LNCaP clone FGC (cell line): ENCODE results near the gene XPR1.

Experiments
- DNase-seq: peaks from one replicate; pipeline ENCODE4 v3.0.0-alpha.2; 2011; ENCODE audit warnings: low read depth
- H3K4me3 ChIP-seq: 2 replicates; pipeline ENCODE4 v1.5.1; 2011; ENCODE audit warnings: mild to moderate bottlenecking, low read depth, low read length, control low read depth
- TF ChIP-seq, protein P1 (sequence below): IDR thresholded peaks from 2 replicates; pipeline ENCODE4 v1.5.1; 2012; ENCODE audit warnings: mild to moderate bottlenecking; ENCODE audit not compliant: control insufficient read depth, insufficient read depth; ENCODE audit errors: extremely low read depth

Gene XPR1

DNA sequence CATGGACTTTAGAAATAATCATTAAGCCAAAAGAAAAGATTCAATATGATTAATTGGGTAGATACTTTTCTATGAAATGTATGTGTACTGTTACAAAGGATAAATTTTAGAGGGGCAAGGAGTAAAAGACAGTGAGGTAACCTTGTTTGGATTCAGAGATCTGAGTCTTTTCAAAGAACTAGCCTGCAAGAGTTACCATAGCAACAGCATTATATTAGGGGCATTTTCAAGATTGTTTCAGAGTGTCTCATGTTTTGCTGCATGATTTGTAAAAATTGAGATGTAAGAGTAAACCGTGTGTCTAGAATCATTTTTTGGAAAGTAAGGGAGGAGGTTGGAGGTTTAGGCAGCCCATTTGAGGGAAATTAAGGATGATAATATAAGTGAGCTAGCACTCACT, 210.2 kb downstream of the XPR1 start:
- H3K4me3 ChIP-seq = no peak overlapping the region
- no peak for DNase-seq
- TF ChIP-seq, protein P1, sequence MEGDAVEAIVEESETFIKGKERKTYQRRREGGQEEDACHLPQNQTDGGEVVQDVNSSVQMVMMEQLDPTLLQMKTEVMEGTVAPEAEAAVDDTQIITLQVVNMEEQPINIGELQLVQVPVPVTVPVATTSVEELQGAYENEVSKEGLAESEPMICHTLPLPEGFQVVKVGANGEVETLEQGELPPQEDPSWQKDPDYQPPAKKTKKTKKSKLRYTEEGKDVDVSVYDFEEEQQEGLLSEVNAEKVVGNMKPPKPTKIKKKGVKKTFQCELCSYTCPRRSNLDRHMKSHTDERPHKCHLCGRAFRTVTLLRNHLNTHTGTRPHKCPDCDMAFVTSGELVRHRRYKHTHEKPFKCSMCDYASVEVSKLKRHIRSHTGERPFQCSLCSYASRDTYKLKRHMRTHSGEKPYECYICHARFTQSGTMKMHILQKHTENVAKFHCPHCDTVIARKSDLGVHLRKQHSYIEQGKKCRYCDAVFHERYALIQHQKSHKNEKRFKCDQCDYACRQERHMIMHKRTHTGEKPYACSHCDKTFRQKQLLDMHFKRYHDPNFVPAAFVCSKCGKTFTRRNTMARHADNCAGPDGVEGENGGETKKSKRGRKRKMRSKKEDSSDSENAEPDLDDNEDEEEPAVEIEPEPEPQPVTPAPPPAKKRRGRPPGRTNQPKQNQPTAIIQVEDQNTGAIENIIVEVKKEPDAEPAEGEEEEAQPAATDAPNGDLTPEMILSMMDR = no peak

DNA sequence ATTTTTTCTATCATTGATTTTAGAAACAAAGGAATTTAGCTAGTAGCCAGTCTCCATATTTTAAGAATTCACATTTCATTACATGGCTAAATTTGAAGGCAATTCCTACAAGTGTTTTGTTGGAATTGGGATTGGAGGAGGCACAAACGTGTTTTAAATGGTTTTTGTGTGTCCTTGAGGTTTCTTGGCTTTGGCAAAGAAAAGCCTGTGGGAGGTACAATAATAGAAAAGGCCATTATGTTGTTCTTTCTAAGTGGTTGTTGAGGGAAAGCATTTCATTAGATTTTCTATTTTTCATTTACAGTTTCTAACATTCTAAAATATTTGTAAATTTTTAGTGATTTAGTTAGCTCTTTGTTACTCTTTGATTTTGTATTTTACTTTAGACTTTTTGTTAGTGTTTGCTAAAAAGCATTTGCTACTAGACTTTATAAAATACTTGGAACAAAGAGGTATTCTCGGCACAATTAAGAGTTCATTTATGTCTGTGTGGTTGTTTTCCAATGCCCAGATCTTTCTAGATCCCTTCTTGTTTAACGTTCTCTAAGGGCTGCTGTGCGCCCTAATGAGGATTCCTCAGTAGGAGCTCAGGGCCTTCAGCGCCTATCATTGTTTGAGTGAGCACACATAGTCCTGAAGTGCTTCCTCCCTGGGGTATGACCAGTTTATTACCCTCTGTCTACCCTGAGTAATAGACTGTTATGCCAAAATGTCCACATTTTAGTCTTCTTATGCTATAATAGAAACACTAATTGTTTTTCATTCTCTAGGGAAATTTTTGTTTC, 210.9 kb downstream of the XPR1 start:
- TF ChIP-seq, protein P1 = no peak
- H3K4me3 ChIP-seq = no peak overlapping the region
- no peak for DNase-seq

DNA sequence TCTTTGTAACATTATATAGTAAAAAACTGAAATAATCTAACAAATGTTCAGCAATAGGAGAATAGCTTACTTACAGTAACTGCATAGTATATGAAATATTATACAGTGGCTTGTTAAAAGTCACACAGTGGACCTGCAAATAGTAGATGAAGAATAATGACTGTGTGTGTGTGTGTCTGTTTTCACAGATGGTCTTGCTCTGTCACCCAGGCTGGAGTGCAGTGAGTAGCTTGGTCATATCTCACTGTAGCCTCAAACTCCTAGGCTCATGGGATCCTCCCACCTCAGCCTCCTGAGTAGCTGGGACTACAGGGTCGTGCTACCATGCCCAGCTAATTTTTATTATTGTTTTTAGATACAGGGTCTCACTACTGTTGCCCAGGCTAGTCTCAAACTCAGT, 213.5 kb downstream of the XPR1 start:
- DNase-seq = no peak
- TF ChIP-seq, protein P1 = no peak
- no peak overlapping the region for H3K4me3 ChIP-seq

DNA sequence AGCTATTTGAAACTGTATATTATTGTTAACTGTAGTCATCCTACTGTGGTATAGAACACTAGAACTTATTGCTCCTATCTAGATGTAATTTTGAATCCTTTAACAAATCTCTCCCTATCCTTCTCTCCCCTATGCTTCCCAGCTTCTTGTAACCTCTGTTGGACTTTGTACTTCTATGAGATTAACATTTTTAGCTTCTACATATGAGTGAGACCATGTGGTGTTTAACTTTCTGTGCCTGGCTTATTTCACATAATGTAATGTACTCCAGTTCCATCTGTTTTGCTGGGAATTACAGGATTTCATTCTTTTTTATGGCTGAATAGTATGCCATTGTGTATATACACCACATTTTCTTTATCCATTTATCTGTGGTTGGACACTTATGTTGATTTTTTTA, 216.4 kb downstream of the XPR1 start:
- TF ChIP-seq, protein P1 = no peak
- no peak for DNase-seq
- no peak overlapping the region for H3K4me3 ChIP-seq

DNA sequence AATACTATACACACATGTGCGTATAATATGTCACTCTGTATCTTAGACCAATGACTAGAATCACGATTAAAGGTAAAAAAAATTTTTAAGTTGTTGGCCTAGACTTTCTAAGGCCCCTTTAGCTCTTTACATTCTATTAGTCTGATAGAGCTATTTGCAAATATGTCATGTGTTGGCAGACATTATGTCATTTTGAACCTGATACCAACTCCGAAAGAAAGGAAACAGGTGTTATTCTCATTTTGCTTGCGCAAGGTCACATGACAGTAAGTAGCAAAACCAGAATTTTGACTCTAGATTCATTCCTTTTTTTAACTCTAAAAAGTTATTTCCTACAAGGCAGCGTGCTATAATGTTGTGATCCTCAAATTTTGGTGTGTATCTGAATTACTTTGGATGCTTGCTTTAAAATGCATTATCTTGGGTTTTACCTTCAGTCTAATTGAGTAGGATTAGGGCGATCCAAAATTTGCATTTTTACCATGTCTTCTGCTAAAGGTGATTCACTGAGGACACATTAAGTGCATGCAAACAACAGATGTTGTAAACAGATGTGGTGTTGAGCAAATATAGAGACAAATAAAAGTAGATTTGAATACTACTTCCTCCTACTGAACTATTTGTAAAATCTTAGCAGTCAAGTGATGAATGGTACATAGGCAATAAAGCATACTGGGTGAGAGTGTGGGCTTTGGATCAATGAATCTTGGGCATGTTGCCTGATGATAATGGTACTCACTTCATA, 217.4 kb downstream of the XPR1 start:
- TF ChIP-seq, protein P1 = no peak
- DNase-seq = no peak
- H3K4me3 ChIP-seq = no peak overlapping the region

DNA sequence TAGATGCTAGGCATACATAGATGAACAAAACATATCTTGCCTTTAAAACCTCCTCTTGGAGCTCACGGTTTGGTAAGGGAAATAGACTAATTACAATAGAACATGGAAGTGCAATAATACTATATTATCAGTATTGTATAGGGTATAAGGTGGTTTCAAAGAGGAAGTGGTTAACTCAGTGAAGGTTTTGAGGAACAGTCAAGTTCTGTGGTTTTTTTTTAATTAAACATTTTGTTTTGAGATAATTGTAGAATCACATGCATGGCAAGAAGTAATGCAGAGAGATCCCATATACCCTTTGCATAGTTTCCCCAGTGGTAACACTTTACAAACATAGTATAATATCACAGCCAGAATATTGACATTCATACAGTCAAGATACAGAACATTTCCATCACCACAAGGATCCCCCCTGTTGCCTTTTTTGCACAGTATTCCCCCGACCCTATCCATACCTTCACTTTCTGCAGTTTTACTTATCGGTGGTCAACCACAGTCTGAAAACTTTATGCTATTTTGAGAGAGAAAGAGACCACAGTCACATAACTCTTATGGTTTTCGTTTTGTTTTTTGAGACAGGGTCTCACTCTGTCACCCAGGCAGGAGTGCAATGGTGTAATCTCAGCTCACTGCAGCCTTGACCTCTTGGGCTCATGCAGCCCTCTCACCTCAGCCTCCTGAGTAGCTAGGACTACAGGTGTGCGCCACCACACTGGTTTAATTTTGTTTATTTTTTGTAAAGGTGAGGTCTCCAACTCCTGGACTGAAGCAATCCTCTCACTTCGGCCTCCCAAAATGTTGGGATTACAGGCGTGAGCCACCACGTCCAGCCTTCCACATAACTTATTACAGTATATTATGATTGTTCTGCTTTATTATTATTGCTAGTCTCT, 220.4 kb downstream of the XPR1 start:
- H3K4me3 ChIP-seq = no peak overlapping the region
- no peak for DNase-seq
- TF ChIP-seq, protein P1 = no peak
